Hematopoietic multipotent progenitor cell treated with erythropoietin and hydrocortisone succinate and interleukin-3 and kit ligand, for 6 days (in vitro differentiated cells): ENCODE data around the gene MED7.
A peak's percentile ranks its signal among the peaks of the same experiment; 100 is the strongest.

Experiments used
- DNase-seq: peaks from one replicate; pipeline ENCODE4 v3.0.0-alpha.2; 2015

The MED7 gene

DNA sequence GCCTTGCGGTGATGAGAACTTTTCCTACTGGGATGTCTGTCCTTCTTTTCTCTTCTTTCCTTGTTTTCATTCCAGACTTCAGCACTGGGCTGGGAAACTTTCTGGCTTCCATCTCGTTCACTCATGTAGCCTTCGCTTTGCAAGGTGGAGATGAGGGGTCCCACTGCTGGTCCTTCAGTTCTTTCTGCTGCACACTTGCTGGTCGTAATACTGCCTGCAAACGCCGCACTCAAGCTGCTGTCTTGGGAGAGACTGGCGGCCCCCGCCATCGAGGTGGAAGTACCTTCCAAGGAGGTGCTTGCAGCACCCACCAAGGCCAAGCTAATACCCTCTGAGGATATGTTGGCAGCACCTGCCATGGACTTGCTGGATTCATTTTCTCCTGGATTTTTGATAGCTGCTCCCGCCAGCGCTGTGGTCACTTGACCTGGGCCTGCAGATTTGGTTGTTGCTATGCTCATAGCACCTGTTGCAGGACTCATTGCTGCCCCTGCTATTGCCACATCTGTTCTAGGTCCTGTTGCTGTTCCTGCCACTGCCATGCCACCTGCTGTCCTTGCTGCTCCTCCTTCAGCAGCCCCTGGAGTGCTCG is 20.4 kb upstream of the MED7 start:
- no peak for DNase-seq

DNA sequence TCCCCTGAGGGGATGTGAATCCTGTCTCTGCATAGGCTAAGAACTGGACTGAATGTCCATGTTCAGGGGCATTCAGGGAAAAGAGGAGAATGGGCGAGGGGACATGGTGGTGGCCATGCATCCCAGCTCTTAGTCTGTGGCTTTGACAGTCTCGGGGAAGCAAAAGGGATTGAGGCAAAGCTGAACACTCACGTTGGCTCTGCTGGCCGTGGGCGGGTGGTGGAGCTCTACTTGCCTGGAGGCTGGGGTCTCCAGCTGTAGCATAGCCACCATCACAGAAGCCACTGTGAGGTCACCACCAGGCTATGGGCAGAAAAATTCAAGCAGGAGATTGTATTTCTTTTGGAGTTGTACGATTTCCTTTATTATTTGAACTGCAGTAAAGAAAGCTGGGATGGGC is 19.3 kb upstream of the MED7 start:
- DNase-seq = no peak

DNA sequence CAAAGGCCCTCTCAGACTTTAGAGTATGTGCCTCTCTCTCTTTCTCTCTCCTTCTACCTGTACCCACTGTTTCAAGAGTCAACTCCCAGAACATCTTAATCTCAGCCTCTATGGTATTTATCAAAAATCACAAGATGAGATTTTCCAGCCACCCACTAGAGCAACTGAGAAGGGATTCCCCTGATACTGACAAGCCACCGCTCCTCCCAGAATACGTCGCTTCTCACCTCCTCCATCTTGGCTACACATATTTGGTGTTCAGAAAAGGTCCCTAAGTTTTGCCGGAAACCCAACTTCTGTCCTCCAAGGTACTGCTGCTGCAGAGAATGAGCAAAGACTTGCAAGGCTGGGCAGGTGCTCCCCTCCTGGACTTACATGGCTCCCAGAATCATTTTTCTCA is 17.3 kb upstream of the MED7 start:
- DNase-seq = no peak

DNA sequence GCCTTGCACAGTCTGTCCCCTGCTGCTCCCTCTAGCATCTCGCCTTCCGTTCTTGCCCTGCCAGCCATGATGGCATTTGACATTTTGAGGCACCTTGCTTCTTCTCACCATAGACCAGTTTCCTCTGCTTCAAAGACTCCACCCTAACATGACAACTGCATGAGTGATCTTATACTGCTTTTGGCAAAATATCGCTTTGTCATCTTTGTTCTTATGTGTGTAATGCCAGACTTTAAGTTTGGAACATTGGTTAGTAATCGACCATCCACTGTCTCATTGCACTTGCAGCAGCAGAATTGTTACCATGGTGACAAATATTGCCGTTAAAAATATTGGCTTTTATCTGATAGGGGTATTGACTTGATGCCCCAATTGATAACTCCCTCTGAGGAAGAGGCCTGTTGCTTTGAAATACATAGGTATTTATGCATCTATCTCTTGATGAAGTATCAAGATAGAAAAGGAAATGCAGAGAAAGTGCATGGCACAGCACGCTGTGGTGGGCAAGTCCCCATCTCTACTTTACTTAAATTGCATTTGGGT is 16.6 kb upstream of the MED7 start:
- no peak for DNase-seq

DNA sequence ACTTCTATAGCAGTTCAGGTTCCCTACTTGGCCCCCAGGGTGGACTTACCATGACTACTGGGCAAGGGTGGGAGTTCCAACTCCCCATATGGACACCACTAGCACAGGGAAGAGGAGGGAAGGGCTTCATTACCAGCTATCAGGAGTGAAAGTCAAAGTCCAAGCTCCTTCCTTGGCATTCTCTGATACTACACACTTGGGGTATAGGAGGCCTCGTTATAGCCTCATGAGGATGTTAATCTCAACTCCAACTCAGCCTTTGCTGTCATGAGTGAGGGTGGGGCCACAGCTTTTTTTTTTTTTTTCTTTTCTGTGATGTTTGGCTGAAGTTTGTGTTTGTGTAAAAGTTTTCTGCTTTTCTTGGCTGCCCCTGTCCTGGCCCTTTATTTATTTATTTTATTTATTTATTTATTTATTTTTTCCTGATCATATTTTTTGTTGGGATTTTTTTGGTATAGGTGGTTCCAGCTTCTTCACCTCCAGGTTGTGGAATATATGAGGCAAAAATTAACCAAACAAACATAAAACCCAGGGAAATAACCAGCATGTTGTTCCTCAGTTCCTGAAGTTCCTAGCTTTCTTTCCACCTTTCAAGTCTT is 14.7 kb upstream of the MED7 start:
- DNase-seq = no peak

DNA sequence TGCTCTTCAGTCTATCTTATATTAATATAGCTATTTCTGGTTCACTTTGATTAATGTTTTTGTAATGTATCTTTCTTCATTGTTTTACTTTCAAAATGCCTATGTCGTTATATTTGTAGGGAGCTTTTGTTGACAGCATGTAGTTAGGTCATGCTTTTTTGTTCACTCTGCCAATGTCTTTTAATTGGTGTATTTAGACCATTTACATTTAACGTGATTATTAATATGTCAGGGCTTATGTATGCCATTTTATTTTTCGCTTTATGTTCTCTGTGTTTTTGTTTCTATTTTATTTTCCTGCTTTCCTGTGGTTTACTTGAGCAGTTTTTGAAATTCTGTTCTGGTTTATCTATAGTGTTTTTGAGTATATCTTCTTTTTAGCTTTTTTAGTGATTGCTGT is 12.6 kb upstream of the MED7 start:
- no peak for DNase-seq

DNA sequence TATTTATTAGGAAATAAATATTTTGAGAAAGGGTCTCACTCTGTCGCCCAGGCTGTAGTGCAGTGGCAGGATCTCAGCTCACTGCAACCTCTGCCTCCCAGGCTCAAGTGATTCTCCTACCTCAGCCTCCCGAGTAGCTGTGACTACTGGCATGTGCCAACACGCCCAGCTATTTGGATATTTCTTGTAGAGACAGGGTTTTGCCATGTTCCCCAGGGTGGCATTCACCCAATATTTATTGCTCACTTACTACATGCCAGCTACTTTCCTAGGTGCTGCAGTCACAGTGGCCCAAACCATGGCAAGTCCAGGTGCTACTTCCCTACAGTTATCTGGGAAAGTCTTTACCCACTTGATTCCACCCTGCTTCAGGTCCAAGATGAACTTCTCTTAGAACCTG is 8.3 kb upstream of the MED7 start:
- DNase-seq = no peak

DNA sequence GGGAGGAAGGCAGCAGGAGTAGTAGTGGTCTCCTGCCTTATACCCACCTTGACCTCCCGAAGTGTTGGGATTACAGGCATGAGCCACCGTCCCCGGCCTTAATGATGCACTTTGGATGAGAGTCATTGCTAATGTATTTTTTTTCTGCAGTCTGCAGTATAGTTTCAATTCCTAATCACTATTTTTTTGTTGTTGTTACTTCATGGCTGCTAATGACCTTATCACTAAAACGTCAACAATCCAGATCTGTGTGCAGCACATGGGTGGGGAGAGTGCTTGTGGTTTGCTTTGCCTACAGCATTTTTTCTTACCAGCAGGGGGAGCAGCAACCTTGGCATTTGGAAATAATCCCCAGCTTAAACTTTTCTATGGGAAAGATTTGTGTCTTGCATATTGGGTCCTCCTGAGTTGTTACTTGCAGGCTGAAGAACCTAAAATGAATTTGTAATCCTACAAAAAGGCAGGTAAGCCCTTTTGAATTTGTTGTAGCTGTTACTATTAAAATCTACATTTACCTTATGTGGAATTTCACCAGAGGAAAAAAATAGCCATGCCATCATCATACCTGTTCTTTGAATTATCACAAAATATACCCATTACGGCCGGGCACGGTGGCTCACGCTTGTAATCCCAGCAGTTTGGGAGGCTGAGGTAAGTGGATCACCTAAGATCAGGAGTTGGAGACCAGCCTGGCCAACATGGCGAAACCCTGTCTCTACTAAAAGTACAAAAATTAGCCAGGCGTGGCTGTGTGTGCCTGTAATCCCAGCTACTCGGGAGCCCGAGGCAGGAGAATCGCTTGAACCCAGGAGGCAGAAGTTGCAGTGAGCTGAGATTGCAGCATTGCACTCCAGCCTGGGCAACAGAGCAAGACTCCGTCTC is 6.3 kb upstream of the MED7 start:
- peak; percentile 95 for DNase-seq

DNA sequence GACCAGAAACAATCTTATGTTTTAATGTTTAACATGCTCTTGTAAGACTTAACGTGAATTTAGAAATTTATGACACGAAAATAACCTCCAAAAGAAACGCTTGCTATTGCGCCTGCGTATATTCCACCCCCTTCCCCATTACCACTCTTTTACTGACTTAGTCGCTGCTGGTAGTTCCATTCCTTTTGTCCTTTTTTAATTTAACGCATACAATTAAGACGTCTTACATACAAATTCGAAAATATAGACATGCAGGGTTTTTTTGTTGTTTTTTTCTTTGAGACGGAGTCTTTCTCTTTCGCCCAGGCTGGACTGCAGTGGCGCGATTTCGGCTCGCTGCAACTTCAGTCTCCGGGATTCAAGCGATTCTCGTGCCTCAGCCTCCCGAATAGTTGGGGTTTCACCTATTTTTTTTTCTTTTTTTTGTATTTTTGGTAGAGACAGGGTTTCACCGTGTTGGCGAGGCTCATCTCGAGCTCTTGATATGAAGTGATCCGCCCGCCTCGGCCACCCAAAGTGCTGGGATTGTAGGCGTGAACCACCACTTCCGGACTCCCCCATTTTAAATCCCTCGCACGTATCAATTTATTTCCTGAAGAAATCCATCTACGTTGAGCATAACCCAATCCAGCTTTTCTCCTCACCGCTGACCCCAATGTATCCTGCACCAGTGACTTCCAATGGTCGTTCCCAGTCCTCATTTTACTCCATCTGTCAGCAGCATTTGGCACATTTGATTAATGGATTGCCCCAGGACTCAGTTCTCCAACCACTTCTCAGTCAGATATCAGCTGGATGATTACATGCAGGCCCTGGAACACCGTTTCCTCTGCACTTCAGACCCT is 684 bp upstream of the MED7 start:
- peak; percentile 66 for DNase-seq

DNA sequence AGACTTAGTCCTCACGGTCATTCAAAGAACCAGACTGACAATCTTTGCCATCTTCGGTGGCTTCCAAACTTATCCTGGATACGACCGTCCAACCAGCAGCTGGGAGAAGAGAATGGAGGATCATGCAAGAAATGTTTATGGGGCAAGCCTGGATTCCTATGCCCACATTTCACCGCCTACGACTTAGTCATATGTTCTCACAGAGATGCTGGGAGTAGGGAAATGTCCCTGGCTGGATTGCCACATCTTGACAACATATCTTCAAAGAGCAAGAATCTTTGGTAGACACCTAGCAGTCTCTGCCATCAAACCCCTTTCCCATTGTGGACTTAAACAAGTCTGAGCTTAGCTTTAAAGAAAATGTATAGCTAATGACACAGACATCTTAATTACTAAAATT is 5.0 kb downstream of the MED7 start:
- DNase-seq = no peak

DNA sequence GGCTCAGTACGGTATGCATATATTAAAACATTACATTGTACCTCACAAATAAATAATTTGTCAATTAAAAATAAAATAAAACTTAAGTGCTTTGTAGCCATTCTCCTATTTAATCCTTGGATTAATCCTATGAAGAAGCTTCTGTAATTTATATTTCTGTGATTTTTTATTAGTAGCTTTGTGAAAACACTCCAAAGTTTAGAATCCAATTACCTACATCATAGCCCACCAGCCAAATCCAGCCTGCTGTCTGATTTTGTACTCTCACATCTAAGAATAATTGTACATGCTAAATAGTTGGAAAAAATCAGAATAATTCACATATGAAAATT is 10.4 kb downstream of the MED7 start:
- DNase-seq = no peak

DNA sequence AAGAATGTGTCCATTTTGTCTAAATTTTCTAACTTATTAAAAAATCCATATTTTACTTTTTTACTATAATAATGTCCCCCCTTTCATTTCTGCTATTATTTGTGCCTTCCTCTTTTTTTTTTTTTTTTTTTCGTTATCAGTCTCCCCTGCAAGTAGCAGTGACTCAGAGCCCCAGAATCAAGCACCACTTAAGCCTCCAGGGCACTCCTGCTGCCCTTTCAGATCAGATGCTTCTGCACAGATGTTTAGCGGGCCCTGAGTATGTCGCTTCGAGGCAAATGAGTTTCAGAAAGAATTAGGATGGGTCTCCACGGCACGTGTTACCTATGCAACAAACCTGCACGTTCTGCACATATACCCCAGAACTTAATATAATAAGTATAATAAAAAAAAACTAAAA is 11.7 kb downstream of the MED7 start:
- peak; percentile 89 for DNase-seq

DNA sequence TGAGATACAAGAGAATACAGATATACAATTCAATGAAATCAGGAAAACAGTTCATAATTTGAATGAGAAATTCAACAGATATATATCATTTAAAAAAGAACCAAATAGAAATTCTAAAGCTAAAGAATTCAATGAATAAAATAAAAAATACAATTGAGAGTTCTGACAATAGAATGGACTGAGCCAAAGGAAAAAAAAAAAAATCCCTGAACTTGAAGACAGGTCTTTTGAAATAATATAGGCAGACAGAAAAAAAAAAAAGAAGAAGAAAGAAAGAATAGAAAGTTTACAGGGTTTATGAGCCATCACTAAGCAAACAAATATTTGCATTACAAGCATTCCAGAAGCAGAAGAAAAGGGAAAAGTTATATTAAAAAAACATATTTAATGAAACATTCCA is 21.0 kb downstream of the MED7 start:
- no peak for DNase-seq

DNA sequence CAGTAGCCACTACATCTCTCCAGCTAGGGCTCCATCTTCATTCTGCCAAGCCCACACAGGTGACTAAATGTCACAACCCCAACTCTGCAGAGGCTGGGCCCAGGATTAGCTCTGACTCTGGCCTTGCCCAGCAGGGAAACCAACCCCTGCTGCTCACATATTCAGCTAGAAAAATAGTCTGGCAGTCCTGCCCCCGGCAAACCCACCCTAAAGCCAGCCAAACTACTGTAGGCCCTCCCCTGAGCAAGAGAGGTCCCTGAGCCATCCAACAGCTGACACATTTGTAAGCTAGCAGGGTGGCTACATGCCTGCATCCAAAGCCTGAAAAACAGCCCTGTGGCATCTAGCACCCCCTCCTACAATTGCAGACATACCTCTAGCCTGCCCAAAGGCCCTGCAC is 22.6 kb downstream of the MED7 start:
- no peak for DNase-seq

DNA sequence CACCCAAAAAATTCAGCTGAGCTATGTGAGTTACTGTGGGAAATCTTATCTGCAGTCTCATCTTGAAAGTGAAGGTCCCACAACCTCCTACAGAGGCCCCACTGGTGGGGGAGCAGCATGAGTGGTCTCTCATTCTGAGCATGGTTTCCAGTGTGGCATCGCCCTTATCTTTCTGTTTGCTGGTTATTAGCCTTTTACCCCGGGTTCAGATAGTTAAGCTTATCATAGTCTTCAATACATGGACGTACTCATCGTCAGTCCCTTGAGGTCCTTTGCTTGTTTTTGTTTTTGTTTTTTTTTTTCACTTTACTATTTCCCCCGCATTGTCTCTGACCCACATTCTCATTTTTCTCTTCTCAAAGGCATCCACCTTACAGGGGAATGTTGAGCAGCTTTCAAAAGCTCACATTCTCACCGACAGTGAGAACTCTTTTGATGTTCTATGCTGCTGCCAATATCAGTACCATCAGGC is 26.1 kb downstream of the MED7 start:
- peak; percentile 66 for DNase-seq

DNA sequence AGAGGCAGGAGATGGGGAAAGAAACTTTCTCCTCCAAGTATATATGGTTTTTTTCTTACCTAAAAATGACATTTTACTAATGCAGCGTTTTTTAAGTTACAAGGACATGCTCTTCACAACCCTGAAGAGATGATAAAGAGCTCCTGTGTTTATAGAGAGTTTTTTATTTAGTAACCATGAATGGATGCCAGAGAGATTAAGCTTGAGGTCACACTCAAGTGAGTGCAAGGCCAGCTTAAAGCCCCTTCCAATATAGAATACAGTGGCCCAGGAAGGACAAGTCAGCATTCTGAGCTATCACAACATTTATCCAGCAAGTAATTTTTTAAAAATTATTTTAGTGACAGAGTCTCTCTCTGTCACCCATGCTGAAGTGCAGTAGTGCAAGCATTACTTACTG is 27.2 kb downstream of the MED7 start:
- DNase-seq = no peak

DNA sequence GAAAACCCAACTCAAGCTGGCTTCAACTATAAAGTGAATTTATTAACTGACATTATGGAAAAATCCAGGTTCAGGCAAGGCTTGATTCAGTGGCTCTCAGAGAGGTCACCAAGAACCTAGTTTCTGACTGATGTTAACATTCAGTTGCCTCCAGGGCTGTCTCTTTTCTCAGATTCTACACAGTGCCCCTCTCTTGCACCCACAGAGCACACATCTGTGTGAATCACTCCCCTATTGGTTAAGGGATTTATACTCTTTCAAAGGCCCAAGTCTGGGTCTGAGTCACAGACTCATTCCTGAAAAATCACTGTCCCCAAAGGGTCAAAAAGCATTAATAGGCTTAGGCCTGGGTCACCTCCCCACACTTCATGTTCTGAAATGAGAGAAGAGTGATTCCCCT is 27.7 kb downstream of the MED7 start:
- DNase-seq = no peak

DNA sequence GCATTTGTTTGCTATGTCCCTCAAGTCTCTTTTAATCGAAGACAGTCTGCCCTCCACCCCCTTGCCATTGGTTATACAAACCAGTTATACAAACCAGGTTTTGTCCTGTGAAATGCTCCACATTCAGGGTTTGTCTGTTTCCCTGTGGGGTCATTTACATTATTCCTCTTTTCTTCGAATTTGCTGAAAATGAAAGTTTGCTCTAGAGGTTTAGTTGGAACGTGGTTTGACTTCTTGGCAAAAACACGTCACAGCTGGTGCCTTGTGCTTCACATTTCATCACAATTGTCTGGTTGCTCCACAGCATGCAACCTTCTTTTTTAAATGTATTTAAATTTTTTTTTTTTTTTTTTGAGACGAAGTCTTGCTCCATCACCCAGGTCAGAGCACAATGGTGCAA is 29.7 kb downstream of the MED7 start:
- peak; percentile 16 for DNase-seq

DNA sequence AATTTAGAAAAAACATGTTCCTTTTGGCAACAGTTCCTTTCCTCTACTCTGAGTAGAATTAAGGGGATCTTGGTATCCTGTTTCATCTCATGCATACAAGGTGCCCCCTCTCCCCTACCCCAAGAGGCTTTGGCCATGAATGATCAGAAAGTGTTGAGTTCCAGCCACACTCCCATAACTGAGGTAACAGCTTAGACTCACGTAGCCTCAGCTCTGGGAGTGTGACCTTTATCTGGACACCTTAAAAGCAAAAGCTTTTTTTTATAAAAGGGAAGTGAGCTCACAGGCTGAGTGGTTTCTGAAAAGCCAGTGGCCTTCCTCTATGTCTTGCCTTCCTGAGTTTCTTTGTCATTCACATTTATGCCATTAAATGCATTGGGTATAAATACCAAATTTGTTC is 32.9 kb downstream of the MED7 start:
- DNase-seq = peak; percentile 67

DNA sequence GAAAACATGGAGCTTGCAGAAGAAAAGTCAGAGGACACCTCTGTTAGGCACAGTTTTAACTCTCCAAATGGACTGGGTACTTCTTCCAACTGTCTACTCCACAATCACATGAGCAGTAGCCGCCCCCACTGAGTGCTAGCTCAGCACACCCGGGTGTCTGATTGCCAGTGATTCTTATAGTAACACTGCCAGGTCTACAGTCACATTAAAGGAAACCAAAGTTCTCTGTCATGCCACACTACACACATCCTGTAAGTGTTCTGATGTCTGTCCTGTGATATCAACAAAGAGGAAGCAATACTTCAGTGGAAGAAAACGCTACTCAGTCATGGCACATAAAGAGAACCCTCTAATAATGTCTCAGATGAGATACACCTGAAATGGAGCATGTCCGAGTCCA is 33.7 kb downstream of the MED7 start, which contains the start of gene HAVCR2:
Gene HAVCR2 (minus strand): TSS at position 69 of the 400 bp plus-strand sequence. CDS start 61 bp downstream, at position 8.
- DNase-seq = peak; percentile 70

DNA sequence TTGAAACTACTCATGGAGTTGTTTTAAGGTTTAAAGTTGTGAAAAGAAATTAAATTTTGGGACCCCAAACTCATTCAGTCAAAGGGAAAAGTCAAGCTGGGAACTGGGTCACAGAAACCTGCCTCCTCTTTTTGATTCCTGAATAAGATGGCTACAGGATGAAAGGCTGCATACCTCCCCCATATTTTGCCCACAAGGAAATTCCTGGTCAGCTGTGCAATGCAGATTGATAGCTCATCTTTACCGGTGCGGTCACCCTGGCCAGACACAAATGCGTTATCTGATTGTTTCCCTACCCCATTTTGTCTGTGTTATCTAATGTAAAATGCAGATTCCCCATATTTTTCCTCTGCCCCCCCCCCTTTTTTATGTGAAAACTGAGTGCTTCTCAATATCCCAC is 35.2 kb downstream of the MED7 start:
- peak; percentile 16 for DNase-seq

DNA sequence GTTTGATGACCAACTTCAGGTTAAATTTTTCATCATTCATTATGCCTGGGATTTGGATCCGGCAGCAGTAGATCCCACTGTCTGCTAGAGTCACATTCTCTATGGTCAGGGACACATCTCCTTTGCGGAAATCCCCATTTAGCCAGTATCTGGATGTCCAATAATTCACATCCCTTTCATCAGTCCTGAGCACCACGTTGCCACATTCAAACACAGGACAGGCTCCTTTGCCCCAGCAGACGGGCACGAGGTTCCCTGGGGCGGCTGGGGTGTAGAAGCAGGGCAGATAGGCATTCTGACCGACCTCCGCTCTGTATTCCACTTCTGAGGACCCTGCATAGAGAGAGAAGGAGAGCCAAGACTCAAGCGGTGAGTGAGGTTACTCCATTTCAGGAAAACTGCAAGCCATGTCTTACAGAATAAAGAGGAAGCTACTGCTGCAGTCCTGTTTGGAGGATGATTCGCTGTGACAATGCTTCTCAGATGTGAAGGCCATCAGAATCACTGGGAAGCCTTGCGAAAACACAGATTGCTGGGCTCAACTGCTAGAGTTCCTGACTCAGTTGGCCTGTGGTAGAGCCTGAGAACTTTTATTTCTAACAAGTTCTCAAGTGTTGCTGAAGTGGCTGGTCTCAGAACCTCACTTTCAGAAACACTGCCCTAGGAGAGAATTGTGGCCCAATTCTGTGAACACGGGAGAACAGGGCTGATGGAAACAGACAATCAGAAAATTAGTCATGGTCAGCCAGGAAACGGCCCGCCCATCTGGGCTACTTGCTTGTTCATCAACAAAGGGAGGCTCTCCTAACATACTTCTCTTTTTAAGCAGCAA is 35.8 kb downstream of the MED7 start:
- DNase-seq = peak; percentile 63
